Kidney capillary endothelial cell (primary cell): ENCODE data around the gene CD27.
"Not testable (repeated sequence)": the region's sequence is repeated elsewhere in the genome, so short reads cannot be mapped to it uniquely, and the experiment has no call there.

Source experiments
- DNase-seq: peaks from one replicate; pipeline ENCODE4 v3.0.0-alpha.2; 2018; ENCODE audit warnings: low spot score

CD27 gene

GRCh38 chr12:6488240-6488639 is 43.5 kb downstream of the CD27 start:
- no peak for DNase-seq

- no peak for DNase-seq
These were observed 44.7 kb downstream of the CD27 start for GRCh38 chr12:6489449-6489848.

GRCh38 chr12:6490673-6491072 is 45.9 kb downstream of the CD27 start:
- DNase-seq = not testable (repeated sequence)

- peak; percentile 92 for DNase-seq
These were observed 48.2 kb downstream of the CD27 start, which contains the start of gene MRPL51 for GRCh38 chr12:6492838-6493496. MRPL51 (minus strand) TSS chr12:6493262; CDS start chr12:6493136, 126 bp downstream.

GRCh38 chr12:6493497-6494257 is 48.9 kb downstream of the CD27 start, which contains the start of gene NCAPD2:
NCAPD2 (plus strand) TSS chr12:6494102; CDS start chr12:6495099, 997 bp downstream.
- DNase-seq = peak; percentile 96

GRCh38 chr12:6494258-6494743 is 49.5 kb downstream of the CD27 start:
- peak; percentile 52 for DNase-seq

- no peak for DNase-seq
These were observed 50.2 kb downstream of the CD27 start for GRCh38 chr12:6494968-6495367.

GRCh38 chr12:6497291-6497690 is 52.5 kb downstream of the CD27 start:
- not testable (repeated sequence) for DNase-seq

GRCh38 chr12:6500466-6500865 is 55.7 kb downstream of the CD27 start:
- no peak for DNase-seq
